GM15510 (cell line): ENCODE data around the gene FAM117A.

ENCODE experiments used
- POLR2A ChIP-seq: IDR thresholded peaks from 3 replicates; pipeline ENCODE4 v1.6.1; 2011; ENCODE audit warnings: borderline replicate concordance; ENCODE audit not compliant: insufficient read length; ENCODE audit errors: extremely low read depth

FAM117A gene

GRCh38 chr17:49707608-49708514 lies 56.1 kb downstream of the FAM117A start, which contains the start of gene SLC35B1:
Gene SLC35B1 (minus strand): TSS chr17:49707964. CDS start chr17:49707833, 131 bp downstream.
- TF ChIP-seq POLR2A = peak; percentile 81

GRCh38 chr17:49707246-49707607 lies 56.7 kb downstream of the FAM117A start:
- TF ChIP-seq POLR2A = no peak

- no peak for TF ChIP-seq POLR2A
Measured at GRCh38 chr17:49705254-49705653, 58.7 kb downstream of the FAM117A start.

- no peak for TF ChIP-seq POLR2A
Measured at GRCh38 chr17:49703557-49704277, 60.2 kb downstream of the FAM117A start.

- no peak for TF ChIP-seq POLR2A
Measured at GRCh38 chr17:49700960-49701359, 63.0 kb downstream of the FAM117A start.

GRCh38 chr17:49699966-49700575 lies 63.9 kb downstream of the FAM117A start:
- TF ChIP-seq POLR2A = no peak

GRCh38 chr17:49698005-49698404 lies 65.9 kb downstream of the FAM117A start:
- TF ChIP-seq POLR2A = no peak

- TF ChIP-seq POLR2A = no peak
Measured at GRCh38 chr17:49696233-49696761, 67.6 kb downstream of the FAM117A start.

- no peak for TF ChIP-seq POLR2A
Measured at GRCh38 chr17:49695698-49696232, 68.2 kb downstream of the FAM117A start.

- no peak for TF ChIP-seq POLR2A
Measured at GRCh38 chr17:49694847-49695697, 68.9 kb downstream of the FAM117A start.

- no peak for TF ChIP-seq POLR2A
Measured at GRCh38 chr17:49692751-49693150, 71.2 kb downstream of the FAM117A start.

- no peak for TF ChIP-seq POLR2A
Measured at GRCh38 chr17:49691677-49692191, 72.2 kb downstream of the FAM117A start.

GRCh38 chr17:49691086-49691676 lies 72.8 kb downstream of the FAM117A start:
- TF ChIP-seq POLR2A = no peak

GRCh38 chr17:49690256-49690655 lies 73.7 kb downstream of the FAM117A start:
- TF ChIP-seq POLR2A = no peak

- TF ChIP-seq POLR2A = no peak
Measured at GRCh38 chr17:49688848-49689247, 75.1 kb downstream of the FAM117A start.
